Measurements from ENCODE around the gene F2R.
"Not testable (repeated sequence)": the region's sequence is repeated elsewhere in the genome, so short reads cannot be mapped to it uniquely, and the experiment has no call there.

Gene F2R

GRCh38 chr5:76761118-76761517 lies 45.2 kb downstream of the F2R start:
- FAIRE-seq, result not testable (repeated sequence)

DNA sequence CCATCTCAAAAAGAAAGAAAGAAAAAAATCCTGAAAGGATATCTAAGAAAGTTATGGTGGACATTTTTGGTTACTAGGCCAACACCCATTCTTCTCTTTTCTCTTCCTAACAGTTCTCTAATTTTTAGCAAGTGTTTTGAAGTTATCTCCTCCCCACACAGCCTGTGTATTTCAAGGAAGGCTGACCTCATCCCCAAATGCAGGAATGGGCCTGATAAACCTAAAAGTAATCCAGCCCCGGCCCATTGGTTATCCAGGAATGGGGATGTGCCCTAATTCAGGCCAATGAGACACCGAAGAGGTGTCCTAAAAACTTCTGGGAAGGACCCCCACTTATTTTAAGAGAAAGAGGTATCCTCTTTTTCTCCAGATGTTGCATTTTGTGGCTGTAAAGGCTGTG lies 46.6 kb downstream of the F2R start:
- no peak for FAIRE-seq

GRCh38 chr5:76763136-76763535 lies 47.2 kb downstream of the F2R start:
- no peak for FAIRE-seq

DNA sequence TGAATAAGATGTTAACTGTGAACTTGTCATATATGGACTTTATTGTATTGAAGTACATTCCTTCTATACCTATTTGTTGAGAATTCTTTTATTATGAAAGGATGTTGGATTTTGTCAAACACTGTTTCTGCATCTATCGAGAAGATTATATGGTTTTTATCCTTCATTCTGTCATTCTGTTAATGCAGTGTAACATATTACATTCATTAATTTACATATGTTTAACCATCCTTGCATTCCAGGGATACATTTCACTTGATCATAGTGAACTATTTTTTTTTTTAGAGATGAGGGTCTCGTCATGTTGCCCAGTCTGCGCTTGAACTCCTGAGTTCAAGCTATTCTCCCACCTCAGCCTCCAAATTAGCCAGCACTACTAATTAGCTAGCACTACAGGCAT lies 48.4 kb downstream of the F2R start:
- no peak for FAIRE-seq

GRCh38 chr5:76765249-76765648 lies 49.3 kb downstream of the F2R start:
- FAIRE-seq, result no peak

GRCh38 chr5:76766746-76767145 lies 50.8 kb downstream of the F2R start:
- FAIRE-seq, result no peak

DNA sequence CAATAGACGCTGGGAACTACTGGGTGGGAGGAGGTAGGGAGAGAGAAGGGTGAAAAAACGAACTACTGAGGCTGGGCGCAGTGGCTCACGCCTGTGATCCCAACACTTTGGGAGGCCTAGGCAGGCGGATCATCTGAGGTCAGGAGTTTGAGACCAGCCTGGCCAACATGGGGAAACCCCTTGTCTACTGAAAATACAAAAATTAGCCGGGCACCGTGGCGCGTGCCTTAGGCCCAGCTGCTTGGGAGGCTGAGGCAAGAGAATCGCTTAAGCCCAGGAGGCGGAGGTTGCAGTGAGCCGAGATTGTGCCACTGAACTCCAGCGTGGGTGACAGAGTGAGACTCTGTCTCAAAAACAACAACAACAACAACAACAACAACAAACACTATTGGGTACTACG lies 55.1 kb downstream of the F2R start:
- FAIRE-seq, result not testable (repeated sequence)

GRCh38 chr5:76771705-76772405 lies 55.9 kb downstream of the F2R start:
- FAIRE-seq, result peak; percentile 28

GRCh38 chr5:76775921-76776320 lies 60.0 kb downstream of the F2R start:
- no peak for FAIRE-seq

GRCh38 chr5:76776391-76776790 lies 60.5 kb downstream of the F2R start:
- FAIRE-seq, result no peak

GRCh38 chr5:76780616-76781015 lies 64.7 kb downstream of the F2R start:
- FAIRE-seq, result not testable (repeated sequence)

DNA sequence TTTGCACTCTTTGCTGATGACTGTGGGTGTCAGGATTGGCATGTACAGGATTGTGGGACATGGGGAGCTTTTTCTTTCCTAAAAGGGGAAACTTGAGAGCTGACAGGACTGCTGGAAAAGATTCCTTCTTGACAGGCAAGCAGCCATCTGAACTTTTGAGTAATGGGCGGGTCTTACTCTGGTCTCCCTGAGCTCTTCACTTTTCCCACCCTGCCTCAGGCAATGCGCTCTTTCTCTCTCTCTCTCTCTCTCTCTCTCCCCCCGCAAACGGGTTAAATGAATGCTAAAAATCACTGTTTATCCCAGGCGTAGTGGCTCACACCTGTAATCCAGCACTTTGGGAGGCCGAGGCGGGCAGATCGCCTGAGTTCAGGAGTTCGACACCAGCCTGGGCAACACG lies 65.8 kb downstream of the F2R start:
- FAIRE-seq, result no peak

DNA sequence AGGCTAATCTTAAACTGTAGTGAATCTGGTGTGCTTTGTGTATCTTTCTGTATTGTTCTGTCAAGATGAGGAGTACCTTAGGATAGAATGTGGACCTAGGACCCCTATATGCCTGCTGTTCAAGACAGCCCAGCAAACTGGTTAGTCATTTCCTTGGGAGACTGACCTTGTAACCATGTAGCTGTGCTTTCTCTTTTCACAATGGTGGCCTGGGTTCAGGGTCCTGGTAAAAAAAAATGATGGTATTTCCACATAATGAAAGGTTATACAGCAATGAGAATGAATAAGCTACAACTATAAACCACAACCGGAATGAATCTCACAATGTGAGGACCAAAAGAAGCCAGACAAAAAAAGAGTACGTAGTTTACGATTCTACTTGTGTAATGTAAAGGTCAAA lies 66.5 kb downstream of the F2R start:
- FAIRE-seq, result no peak
